ENCODE results near the gene CGREF1. TPM values are rescaled to one million over a fixed set of nuclear protein-coding genes. Genes with fewer than 3 reads are reported as not detected.

CGREF1 gene, protein sequence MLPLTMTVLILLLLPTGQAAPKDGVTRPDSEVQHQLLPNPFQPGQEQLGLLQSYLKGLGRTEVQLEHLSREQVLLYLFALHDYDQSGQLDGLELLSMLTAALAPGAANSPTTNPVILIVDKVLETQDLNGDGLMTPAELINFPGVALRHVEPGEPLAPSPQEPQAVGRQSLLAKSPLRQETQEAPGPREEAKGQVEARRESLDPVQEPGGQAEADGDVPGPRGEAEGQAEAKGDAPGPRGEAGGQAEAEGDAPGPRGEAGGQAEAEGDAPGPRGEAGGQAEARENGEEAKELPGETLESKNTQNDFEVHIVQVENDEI
- total RNA-seq, result 7.0 and 8.2 TPM in 2 replicates

DNA sequence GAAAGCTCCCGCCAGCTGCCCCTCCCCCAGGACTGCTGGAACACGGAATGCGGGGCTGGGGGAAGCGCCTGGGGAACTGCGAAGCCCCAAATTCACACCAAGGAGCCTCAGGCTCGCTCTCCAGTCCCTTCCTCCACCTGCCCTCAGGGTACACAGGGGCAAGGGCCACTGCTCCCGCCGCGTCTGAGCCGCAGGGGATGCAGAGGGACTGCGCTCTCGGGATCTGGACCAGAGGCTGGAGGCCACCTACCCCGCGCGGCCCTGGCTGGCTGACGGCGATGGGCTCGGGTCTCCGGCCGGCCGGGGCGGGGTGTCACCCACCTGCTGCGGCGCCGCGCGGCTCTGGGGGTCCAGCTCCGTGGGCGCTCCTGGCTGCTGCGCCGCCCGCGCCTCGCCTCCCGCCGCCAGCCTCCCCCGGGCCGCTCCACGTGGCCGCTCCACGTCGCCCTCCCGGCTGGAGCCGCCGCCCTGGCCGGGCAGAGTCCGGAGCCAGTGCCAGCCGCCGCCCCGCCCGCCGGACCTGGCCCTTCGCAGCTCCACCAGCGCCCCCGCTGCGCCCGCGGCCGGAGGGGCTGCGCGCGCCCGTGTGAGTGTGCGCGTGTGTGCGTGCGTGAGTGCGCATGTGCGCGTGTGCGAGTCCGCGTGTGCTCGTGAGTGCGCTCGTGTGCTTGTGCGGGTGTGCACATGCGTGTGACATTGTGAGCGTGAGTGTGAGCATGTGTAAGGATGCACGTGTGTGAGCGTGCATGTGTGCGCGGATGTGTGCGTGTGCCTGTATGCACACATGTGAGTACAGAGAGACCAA is at the start of gene CGREF1:
CGREF1 (minus strand) TSS at position 604 of the 805 bp plus-strand sequence. CDS start 14,762 bp downstream, outside the sequence.

DNA sequence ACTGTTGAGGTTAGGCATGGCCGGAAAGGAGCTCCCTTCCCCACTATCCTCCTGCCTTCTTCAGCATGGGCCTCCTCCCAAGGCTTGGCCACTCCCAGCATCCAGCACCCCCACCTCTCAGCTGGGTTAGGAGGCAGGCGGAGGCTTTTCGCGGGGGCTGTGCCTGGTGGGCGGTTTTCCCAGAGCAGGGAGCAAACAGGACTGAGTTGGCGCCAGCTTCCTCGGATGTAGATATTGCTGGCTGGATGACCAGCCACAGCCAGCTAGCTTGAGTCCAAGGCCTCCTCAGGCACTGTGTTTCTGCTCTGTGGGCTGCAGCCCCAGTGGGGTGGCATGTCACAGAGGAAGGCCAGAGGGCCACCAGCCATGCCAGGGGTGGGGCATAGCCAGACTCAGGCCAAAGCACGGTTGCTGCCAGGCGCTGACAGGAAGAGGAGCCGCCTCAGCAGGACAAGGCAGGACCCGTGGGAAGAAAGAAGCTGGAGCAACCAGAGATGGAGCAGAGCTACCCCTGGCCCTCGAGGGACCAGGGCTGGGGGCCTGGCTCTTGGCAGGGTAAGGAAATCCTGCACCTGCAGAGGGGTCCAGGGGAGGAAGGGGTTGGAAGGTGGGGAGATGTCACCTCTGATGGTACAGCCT is 30.0 kb upstream of the CGREF1 start, which contains the start of gene TCF23:
TCF23 (plus strand) TSS at position 204 of the 639 bp plus-strand sequence; CDS start at position 334, 130 bp downstream.

DNA sequence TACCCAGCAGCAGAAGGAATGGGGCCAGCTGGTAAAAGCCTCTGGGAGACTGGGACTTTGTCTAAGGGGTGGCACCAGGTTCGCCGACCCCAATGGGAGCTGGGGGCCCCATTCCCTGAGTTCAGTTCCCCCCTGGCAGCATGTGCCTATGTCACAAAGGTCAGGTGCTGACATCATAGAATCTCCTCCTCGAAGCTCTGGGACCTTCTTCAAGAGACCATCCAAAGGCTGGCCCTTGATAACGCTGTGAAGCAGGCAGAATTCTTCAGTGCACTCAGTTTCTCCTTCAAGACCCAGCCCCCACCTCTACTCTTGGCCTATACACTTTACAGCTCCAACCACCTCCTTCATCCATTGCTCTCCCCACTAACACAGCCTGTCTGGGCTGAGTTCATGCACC is 20.4 kb upstream of the CGREF1 start, which contains the start of gene PRR30:
PRR30 (minus strand) TSS at position 101 of the 400 bp plus-strand sequence. CDS start 1,081 bp downstream, outside the sequence.

DNA sequence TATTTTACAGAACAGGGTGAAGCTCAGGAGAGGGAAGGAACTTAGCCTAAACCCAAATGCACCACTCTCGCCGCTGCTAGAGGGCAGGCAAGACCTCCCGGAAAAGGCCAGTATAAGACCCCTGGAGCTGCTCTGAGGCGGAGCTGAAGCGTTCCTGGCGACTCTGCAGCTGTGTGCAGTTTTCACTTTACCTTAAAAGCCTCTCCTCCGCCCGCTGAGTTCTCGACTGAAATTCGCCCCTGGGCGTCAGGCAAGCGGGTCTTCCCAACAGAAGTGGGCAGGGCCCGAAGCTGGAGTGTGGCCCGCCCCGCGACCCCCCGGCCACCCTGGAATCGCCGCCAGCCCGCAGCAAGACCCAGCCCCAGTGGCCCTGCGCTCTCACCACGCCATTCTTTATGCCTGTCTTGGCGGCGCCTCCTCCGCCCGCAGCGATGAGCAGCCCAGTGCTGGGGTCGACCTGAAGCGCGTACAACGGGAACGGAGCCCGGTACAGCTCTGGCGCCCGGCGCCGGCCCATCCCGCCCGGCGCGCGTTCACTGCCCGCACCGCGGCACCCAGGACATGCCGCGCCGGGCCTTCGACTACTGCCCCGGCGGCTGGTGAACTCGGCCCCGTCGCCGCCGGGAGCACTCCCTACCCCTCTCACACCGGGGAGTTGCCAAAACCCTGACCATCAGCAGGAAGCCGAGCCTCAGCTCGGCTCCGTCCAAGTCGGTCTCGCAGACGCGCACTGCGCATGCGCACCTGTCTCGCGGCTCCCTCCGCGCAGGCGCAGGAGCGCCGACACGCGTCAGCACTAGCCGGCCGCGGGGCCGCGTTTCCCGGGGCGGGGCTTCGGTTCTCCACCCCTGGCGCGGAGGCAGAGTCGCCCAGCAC is 15.2 kb upstream of the CGREF1 start, which contains the start of gene PREB:
PREB (minus strand) TSS at position 732 of the 876 bp plus-strand sequence; CDS start at position 517, 215 bp downstream.

DNA sequence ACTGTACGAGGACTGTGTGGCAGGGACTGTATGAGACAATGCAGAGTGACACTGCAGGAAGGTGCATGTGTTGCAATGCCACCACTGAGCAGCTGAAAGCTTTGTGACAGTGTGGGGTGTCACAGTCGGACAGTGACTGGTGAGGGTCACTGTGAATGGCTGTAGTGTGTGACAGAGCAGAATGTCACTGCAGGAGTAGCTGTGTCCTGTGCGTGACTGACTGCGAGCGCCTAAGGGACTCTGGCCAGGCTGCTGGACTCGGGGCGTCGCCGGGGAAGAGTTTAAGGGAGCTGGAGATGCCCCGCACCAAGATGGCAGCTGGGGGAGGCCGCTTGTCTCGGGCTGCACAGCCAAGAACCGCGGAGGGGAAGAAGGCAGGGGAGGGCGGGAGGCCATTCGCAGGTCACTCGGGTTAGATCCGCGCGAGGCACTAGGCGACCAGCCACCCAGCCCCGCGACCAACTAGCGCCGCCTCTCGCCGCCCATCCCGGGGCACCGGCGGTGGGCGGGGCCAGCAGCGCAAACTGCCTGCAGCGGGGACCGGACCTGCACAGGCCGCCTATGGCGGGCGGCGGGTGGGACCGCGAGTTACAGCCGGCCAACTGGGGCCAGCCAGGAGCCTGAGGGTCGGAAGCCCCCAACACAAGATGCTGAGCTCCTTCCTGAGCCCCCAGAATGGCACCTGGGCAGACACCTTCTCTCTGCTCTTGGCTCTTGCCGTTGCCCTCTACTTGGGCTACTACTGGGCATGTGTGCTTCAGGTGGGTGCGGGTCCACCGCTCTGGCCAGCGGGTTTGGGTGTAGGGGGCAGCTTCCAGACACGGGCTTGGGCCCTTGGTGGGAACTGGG is 4.6 kb upstream of the CGREF1 start, which contains the start of gene ABHD1:
ABHD1 (plus strand) TSS at position 514 of the 849 bp plus-strand sequence; CDS start at position 648, 134 bp downstream.

DNA sequence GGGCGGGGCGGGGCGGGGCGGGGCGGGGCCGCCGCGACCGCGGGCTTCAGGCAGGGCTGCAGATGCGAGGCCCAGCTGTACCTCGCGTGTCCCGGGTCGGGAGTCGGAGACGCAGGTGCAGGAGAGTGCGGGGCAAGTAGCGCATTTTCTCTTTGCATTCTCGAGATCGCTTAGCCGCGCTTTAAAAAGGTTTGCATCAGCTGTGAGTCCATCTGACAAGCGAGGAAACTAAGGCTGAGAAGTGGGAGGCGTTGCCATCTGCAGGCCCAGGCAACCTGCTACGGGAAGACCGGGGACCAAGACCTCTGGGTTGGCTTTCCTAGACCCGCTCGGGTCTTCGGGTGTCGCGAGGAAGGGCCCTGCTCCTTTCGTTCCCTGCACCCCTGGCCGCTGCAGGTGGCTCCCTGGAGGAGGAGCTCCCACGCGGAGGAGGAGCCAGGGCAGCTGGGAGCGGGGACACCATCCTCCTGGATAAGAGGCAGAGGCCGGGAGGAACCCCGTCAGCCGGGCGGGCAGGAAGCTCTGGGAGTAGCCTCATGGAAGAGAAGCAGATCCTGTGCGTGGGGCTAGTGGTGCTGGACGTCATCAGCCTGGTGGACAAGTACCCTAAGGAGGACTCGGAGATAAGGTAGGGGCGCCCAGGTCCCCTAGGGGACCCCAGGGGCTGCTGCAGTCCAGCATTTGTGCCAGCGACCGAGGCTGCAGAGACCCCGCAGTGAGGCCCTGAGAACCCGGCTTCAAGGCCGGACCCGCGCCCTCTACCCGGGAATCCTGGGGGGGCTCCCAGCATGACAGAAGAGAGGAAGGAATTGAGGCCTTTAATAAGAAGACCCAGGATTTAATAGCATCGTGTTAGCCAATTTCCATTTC is 32.0 kb downstream of the CGREF1 start, which contains the start of gene KHK:
KHK (plus strand) TSS at position 49 of the 870 bp plus-strand sequence; CDS start at position 537, 488 bp downstream.

DNA sequence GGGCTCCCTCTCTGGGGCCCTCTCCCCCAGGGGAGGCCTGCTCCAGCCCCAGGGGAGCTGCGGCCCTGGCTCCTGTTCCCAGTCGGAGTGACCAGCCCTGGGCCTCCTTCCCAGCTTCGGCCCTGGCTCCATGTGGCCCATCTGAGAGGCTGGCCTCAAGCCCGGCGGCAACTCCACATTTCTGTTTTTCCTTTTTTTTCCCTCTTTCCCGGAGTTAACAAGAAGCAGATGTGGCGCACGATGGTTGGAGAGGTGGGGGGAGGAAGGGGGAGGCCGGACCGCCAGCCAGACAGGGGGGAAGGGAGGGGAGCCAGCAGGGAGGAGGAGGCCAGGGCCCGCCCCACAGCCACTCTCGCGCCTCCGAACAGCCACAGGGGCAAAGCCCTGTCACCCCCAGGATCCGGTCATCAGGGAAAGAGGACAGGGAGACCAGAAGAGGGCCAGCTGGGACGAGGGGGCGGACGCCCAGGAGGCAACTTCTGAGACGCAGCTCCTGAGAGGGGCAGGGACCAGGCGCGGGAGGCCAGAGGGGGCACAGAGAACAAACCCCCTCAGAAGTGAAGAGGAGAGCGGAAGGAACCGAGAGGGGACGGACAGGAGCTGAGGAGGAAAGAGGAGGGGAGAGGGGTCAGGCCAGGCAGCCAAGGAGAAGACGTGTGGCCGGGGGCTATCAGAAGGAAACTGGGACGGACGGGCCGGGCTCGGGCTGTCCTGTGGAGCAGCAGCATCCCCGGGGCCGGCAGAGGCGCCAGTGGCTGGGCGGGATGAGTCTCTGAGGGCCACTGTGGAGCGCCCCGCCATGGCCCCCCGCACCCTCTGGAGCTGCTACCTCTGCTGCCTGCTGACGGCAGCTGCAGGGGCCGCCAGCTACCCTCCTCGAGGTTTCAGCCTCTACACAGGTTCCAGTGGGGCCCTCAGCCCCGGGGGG is 40.4 kb downstream of the CGREF1 start, which contains the start of gene EMILIN1:
EMILIN1 (plus strand) TSS at position 349 of the 928 bp plus-strand sequence; CDS start at position 800, 451 bp downstream.

DNA sequence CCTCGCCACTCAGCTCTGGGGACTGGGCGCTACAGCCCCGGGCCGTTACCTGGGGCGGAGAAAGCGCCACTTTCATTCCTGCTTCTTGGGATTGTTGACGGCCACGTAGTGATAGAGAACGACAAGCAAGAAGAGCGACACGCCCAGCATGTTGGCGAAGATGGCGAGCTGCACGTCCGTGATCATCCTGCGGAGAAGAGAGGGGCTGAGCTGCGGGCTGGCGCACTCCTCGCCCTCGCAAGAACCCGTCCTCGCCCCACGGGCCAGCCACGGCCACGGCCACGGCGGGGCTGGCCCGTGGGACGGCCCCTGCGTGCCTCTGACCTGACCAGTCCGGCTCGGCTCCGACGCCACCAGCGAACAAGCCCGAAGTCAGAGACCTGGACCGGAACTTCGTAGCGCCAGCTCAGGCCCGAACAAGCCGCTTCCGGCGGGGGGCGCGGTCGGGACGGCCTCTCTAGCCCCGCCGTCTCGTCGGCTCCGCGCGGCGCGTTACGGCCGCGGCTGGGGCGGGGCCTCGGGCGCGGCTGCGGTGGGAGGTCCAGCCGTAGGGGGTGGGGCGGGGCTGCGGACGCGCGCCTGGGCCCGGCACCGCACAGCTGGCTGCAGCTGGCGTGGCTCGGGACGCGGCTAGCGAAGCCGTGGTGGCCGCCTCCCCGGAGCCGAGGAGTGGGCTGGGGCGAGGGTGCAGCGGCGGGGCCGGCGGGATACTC is 47.5 kb downstream of the CGREF1 start, which contains the start of gene OST4:
OST4 (minus strand) TSS at position 378 of the 713 bp plus-strand sequence.

DNA sequence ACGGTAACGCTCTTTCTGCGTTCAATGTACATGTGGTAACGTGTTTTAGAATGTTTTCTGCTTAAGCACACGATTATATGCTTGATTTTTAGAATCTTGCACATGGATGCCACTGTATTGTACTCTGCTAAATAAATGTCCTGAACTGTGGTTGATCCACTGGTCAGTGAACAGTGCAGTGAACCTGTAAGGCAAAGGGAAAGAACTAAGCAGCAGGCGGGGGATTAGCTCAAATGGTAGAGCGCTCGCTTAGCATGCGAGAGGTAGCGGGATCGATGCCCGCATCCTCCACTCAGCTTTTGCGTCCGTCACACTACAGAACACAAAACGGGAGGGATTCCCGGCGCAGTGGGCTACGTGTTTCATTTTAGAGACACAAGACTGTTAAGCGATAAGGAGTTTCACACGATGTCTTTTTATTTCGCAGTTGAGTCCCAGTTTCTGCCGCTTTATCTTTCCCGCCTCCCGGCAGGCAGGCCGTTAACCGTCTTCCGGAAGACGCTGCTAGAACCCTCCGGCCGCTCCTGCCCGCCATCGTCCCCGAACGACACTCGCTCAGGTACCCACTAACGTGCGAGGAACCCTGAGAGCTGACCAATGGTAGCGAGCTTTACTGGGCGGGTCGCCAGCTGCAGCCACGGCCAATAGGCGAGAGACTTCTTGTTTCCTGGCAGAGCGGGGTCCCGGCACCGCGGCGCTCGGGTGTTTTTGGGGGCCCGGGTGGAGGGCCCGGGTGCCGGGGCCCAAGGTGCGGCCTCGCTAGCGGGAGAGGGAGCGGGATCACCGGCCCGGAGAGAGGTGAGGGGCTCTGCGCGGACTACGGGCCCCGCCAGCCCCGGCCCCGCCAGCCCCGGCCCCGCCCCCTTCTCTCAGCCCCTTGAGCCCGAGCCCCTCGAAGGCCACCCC is 67.7 kb downstream of the CGREF1 start, which contains the start of gene AGBL5:
AGBL5 (plus strand) TSS at position 673 of the 906 bp plus-strand sequence. CDS start 1,291 bp downstream, outside the sequence.

Other genes starting within 250 kb of the CGREF1 start
- 3.1 and 3.3 TPM in 2 replicates for gene MAPRE3, start 148.5 kb downstream of the CGREF1 start, total RNA-seq
- 31.6 and 33.6 TPM in 2 replicates for gene TMEM214, start 86.2 kb downstream of the CGREF1 start, total RNA-seq
- 20.9 and 25.4 TPM in 2 replicates for gene AGBL5, start 67.5 kb downstream of the CGREF1 start, total RNA-seq
- 670 and 734 TPM in 2 replicates for gene OST4, start 47.5 kb downstream of the CGREF1 start, total RNA-seq
- gene EMILIN1, start 40.5 kb downstream of the CGREF1 start, total RNA-seq, result 203 and 242 TPM in 2 replicates
- 0.43 and 0.55 TPM in 2 replicates for gene KHK, start 32.4 kb downstream of the CGREF1 start, total RNA-seq
- gene ABHD1, start 4.7 kb upstream of the CGREF1 start, total RNA-seq, result not detected in 2 replicates
- gene PREB, start 15.5 kb upstream of the CGREF1 start, total RNA-seq, result 49.1 and 56.2 TPM in 2 replicates
- gene PRR30, start 20.3 kb upstream of the CGREF1 start, total RNA-seq, result not detected in 2 replicates
- gene TCF23, start 29.9 kb upstream of the CGREF1 start, total RNA-seq, result not detected in 2 replicates
- gene ATRAID, start 92.9 kb upstream of the CGREF1 start, total RNA-seq, result 247 and 248 TPM in 2 replicates
- 11.5 and 14.7 TPM in 2 replicates for gene SLC5A6, start 93.1 kb upstream of the CGREF1 start, total RNA-seq
- gene CAD, start 98.2 kb upstream of the CGREF1 start, total RNA-seq, result 19.6 and 28.0 TPM in 2 replicates
- under 0.01 TPM in 1 of 2 replicates, not detected in the other for gene SLC30A3, start 143.9 kb upstream of the CGREF1 start, total RNA-seq
- not detected in 2 replicates for gene DNAJC5G, start 156.3 kb upstream of the CGREF1 start, total RNA-seq
- gene TRIM54, start 163.3 kb upstream of the CGREF1 start, total RNA-seq, result 0.14 TPM in 1 of 2 replicates, not detected in the other
- gene UCN, start 189.3 kb upstream of the CGREF1 start, total RNA-seq, result 0.14 and 0.83 TPM in 2 replicates
- 59.4 and 68.0 TPM in 2 replicates for gene MPV17, start 204.0 kb upstream of the CGREF1 start, total RNA-seq
- 18.2 and 21.4 TPM in 2 replicates for gene GTF3C2, start 237.6 kb upstream of the CGREF1 start, total RNA-seq

All from smooth muscle cell of bladder (primary cell).